Smooth muscle cell (in vitro differentiated cells): ENCODE measurements around the gene STMP1. TPM values are rescaled to one million over a fixed set of nuclear protein-coding genes. Genes with fewer than 3 reads are reported as not detected.
A peak's percentile ranks its signal among the peaks of the same experiment; 100 is the strongest.

Experiments
- DNase-seq: peaks from one replicate; lab custom pipeline; 2025; ENCODE audit not compliant: unreplicated experiment; lab: John Stamatoyannopoulos, UW
- H2AFZ ChIP-seq: fragments of 200-600 bp; sonication (generic); 2 replicates; pipeline ENCODE4 v1.6.0; 2016; ENCODE audit warnings: antibody characterized with exemption, low read depth, mild to moderate bottlenecking
- H3F3A ChIP-seq: fragments of 200-600 bp; sonication (generic); 2 replicates; pipeline ENCODE4 v1.6.0; 2017; ENCODE audit warnings: antibody characterized with exemption, low read depth
- H3K27ac ChIP-seq: fragments of 200-600 bp; sonication (generic); 2 replicates; pipeline ENCODE4 v1.5.1; 2016; ENCODE audit warnings: low read depth, mild to moderate bottlenecking
- H3K27me3 ChIP-seq: fragments of 200-600 bp; sonication (generic); 2 replicates; pipeline ENCODE4 v1.6.1; 2016; ENCODE audit warnings: low read depth, mild to moderate bottlenecking
- H3K36me3 ChIP-seq: fragments of 200-600 bp; sonication (generic); 2 replicates; pipeline ENCODE4 v1.5.1; 2016; ENCODE audit warnings: low read depth
- H3K4me1 ChIP-seq: fragments of 200-600 bp; sonication (generic); 2 replicates; pipeline ENCODE4 v1.5.1; 2016; ENCODE audit warnings: low read depth
- H3K4me2 ChIP-seq: fragments of 200-600 bp; sonication (generic); 2 replicates; pipeline ENCODE4 v1.6.0; 2016; ENCODE audit warnings: mild to moderate bottlenecking
- H3K4me3 ChIP-seq: fragments of 200-600 bp; sonication (generic); 2 replicates; pipeline ENCODE4 v1.5.1; 2016; ENCODE audit warnings: mild to moderate bottlenecking
- H3K79me2 ChIP-seq: fragments of 200-600 bp; sonication (generic); 2 replicates; pipeline ENCODE4 v1.6.0; 2016; ENCODE audit warnings: low read depth, mild to moderate bottlenecking
- H3K9ac ChIP-seq: fragments of 200-600 bp; sonication (generic); 2 replicates; pipeline ENCODE4 v1.6.0; 2016; ENCODE audit warnings: low read depth
- H3K9me3 ChIP-seq: fragments of 200-600 bp; sonication (generic); replicated peaks from 2 replicates; pipeline ENCODE4 v1.5.1; 2016; ENCODE audit warnings: low read depth
- H4K20me1 ChIP-seq: fragments of 200-600 bp; sonication (generic); 2 replicates; pipeline ENCODE4 v1.6.0; 2016; ENCODE audit warnings: low read depth
- WGBS: methylation state at CpG from one replicate; pipeline ENCODE4 v1.1.7; 2016; ENCODE audit warnings: low lambda C conversion rate; 5-methylcytosine and 5-hydroxymethylcytosine counted together
- polyA plus RNA-seq: library from polyadenylated mRNA; unstranded; fragments of >200 nt; fragmentation: Nextera tagmentation; extraction: Ambion mirVana; gene quantifications from 2 replicates; pipeline ENCODE4 v1.2.1, GENCODE V29; 2016
- total RNA-seq: library from RNA; depleted of rRNA; stranded (reverse); fragments of >200 nt; gene quantifications from 2 replicates; pipeline ENCODE4 v1.2.3, GENCODE V29; 2014
- TF ChIP-seq, protein P1 (sequence below): fragments of 200-600 bp; sonication (generic); IDR thresholded peaks from 2 replicates; pipeline ENCODE4 v1.5.1; 2017; ENCODE audit warnings: borderline replicate concordance, mild to moderate bottlenecking, antibody characterized with exemption; ENCODE audit not compliant: insufficient read depth, poor library complexity, severe bottlenecking

Gene STMP1
- total and polyA plus RNA-seq, 2 experiments from 2014 or later, result 26.6 to 72.1 TPM

DNA sequence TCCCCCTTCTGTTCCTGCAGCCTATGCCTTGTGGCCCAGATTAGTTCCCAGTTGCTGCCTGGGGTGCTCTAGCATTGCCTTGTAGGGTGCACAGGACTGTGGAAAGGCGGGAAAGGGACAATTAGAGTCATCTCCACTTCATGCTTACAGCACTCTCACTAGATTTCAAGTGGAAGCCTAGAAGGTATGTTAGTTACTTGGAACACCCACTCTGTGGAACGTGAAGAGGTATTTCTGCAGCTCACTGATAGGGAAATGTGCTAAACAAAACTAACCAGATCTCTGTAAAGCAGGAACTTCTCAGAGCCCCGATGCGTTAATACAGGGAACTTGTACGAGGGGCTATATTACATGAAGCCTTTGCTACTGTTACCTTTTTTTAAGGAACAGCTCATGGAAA, 19.4 kb downstream of the STMP1 start:
- Histone ChIP-seq H3K79me2 (peaks cover 9% of the 10 kb centered on the region), H3K4me2 (no peak overlapping the region), H3K4me1 (peaks cover 15% of the 10 kb centered on the region)

GRCh38 chr7:135682191-135682590, 19.9 kb downstream of the STMP1 start:
- DNase-seq, result no peak
- no peak overlapping the region for H3K4me2 ChIP-seq
- no peak overlapping the region for H3K9ac ChIP-seq
- no peaks in the 10 kb centered on the region for H3K36me3 ChIP-seq
- H3K79me2 ChIP-seq, result peaks cover 9% of the 10 kb centered on the region
- H4K20me1 ChIP-seq, result no peaks in the 10 kb centered on the region
- TF ChIP-seq, protein P1, sequence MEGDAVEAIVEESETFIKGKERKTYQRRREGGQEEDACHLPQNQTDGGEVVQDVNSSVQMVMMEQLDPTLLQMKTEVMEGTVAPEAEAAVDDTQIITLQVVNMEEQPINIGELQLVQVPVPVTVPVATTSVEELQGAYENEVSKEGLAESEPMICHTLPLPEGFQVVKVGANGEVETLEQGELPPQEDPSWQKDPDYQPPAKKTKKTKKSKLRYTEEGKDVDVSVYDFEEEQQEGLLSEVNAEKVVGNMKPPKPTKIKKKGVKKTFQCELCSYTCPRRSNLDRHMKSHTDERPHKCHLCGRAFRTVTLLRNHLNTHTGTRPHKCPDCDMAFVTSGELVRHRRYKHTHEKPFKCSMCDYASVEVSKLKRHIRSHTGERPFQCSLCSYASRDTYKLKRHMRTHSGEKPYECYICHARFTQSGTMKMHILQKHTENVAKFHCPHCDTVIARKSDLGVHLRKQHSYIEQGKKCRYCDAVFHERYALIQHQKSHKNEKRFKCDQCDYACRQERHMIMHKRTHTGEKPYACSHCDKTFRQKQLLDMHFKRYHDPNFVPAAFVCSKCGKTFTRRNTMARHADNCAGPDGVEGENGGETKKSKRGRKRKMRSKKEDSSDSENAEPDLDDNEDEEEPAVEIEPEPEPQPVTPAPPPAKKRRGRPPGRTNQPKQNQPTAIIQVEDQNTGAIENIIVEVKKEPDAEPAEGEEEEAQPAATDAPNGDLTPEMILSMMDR, result no peak
- no peak overlapping the region for H2AFZ ChIP-seq
- no peak overlapping the region for H3K27ac ChIP-seq
- WGBS, result 93% methylated on average over 3 of the region's 3 CpGs
- peaks cover 15% of the 10 kb centered on the region for H3K4me1 ChIP-seq
- peaks cover 15% of the 10 kb centered on the region for H3F3A ChIP-seq
- no peaks in the 10 kb centered on the region for H3K9me3 ChIP-seq
- H3K4me3 ChIP-seq, result no peak overlapping the region
- no peaks in the 10 kb centered on the region for H3K27me3 ChIP-seq

More for the DNA sequence above, 19.4 kb downstream of the STMP1 start:
- Histone ChIP-seq H3K9me3 (no peaks in the 10 kb centered on the region), H2AFZ (no peak overlapping the region), H4K20me1 (no peaks in the 10 kb centered on the region), H3K27me3 (no peaks in the 10 kb centered on the region), H3K9ac (no peak overlapping the region), H3K4me3 (no peak overlapping the region), H3K27ac (no peak overlapping the region), H3K36me3 (no peaks in the 10 kb centered on the region), H3F3A (peaks cover 15% of the 10 kb centered on the region)
- no peak for DNase-seq
- WGBS, result 50% methylated on average over 5 of the region's 5 CpGs
- TF ChIP-seq, protein P1, result no peak

- Histone ChIP-seq H3K27me3 (no peaks in the 10 kb centered on the region), H3K4me2 (peak overlapping the region; percentile 64), H3K9ac (no peak overlapping the region), H3F3A (peaks cover 10% of the 10 kb centered on the region), H3K27ac (peak overlapping the region; percentile 90), H3K79me2 (peaks cover 3% of the 10 kb centered on the region), H3K36me3 (no peaks in the 10 kb centered on the region), H3K4me3 (no peak overlapping the region), H3K4me1 (peaks cover 15% of the 10 kb centered on the region), H3K9me3 (no peaks in the 10 kb centered on the region), H4K20me1 (no peaks in the 10 kb centered on the region), H2AFZ (no peak overlapping the region)
- TF ChIP-seq, protein P1, result no peak
- 84% methylated on average over 3 of the region's 3 CpGs for WGBS
- DNase-seq, result no peak
These were observed 21.3 kb downstream of the STMP1 start for GRCh38 chr7:135683609-135684008.

DNA sequence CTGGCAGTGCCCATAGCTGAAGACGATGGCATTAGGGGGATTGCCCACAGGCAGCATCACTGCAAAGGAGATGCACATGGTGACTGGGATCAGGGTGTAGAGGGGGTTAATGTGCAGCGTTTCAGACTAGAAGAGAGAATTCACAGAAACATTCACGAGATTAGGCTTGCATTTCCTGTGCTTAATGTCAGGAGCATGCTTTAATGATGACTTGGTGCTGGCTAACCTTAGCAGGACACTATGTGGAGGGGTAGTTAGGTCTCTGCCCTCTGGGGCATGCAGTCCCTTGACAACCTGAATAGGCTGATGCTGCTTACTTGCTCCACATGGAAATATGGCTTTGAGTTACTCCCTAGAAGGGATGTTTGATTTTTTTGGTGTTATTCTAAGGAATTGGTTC, 21.8 kb downstream of the STMP1 start:
- H3F3A ChIP-seq, result peaks cover 10% of the 10 kb centered on the region
- H4K20me1 ChIP-seq, result no peaks in the 10 kb centered on the region
- no peak for DNase-seq
- H3K4me1 ChIP-seq, result peaks cover 15% of the 10 kb centered on the region
- no peak overlapping the region for H2AFZ ChIP-seq
- no peaks in the 10 kb centered on the region for H3K9me3 ChIP-seq
- H3K9ac ChIP-seq, result peak overlapping the region; percentile 68
- H3K27ac ChIP-seq, result peak overlapping the region; percentile 90
- H3K27me3 ChIP-seq, result no peaks in the 10 kb centered on the region
- H3K4me2 ChIP-seq, result peak overlapping the region; percentile 64
- 15% methylated on average over 3 of the region's 3 CpGs for WGBS
- no peak overlapping the region for H3K4me3 ChIP-seq
- TF ChIP-seq, protein P1, result no peak
- H3K36me3 ChIP-seq, result no peaks in the 10 kb centered on the region
- H3K79me2 ChIP-seq, result peaks cover 3% of the 10 kb centered on the region
